Measurements from ENCODE around the gene NKAIN2. TPM values are rescaled to one million over a fixed set of nuclear protein-coding genes. Genes with fewer than 3 reads are reported as not detected.

Gene NKAIN2
- total RNA-seq, 4 donors from 2014 or later: 0.19 TPM; not detected in 3

DNA sequence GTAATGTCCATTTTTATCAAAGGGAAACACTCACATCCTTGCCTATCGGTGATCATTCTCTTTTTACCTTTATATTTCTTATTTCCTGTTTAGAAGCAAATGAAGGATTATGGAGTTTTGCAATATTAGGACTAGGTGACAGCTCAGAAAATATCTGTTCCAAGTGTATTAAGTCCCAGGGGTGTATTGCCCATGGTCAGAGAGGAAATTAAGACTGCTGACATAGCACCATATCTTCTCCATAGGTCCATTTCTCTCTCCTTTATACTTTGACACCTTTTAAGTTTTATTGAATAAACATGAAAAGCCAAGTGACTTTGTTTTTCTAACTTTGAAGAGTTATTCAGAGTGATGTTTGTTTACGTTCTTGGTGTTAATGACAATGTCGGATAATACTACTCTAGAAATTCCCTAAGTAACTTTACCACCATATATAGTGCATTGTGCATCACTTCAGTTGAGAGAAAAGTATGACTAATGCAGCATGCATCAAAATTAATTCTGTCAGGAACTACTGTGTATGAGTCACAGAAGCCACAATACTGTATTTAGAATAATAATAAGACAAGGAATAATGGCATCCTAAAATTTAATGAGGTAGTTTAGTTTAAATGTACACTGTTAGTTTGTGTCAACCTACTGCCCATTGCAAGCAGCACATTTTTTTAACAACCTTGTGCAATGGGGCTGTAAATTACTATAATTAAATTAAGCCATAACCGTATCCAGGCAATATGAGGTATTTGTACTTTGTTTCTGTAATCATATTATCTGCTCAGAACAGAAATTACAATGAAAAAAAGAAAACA lies 684.2 kb downstream of the NKAIN2 start:
- intact Hi-C loops (cut with DNase I): no loop called here
- H3K9me3 ChIP-seq: no peaks in the 10 kb centered on the region
- DNase-seq: no peak
- H3K4me3 ChIP-seq: no peak overlapping the region
- no peak overlapping the region for H3K27ac ChIP-seq
- TF ChIP-seq, protein P1, sequence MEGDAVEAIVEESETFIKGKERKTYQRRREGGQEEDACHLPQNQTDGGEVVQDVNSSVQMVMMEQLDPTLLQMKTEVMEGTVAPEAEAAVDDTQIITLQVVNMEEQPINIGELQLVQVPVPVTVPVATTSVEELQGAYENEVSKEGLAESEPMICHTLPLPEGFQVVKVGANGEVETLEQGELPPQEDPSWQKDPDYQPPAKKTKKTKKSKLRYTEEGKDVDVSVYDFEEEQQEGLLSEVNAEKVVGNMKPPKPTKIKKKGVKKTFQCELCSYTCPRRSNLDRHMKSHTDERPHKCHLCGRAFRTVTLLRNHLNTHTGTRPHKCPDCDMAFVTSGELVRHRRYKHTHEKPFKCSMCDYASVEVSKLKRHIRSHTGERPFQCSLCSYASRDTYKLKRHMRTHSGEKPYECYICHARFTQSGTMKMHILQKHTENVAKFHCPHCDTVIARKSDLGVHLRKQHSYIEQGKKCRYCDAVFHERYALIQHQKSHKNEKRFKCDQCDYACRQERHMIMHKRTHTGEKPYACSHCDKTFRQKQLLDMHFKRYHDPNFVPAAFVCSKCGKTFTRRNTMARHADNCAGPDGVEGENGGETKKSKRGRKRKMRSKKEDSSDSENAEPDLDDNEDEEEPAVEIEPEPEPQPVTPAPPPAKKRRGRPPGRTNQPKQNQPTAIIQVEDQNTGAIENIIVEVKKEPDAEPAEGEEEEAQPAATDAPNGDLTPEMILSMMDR (IDR thresholded peaks at IDR 0.05): no peak
- TF ChIP-seq POLR2A (IDR thresholded peaks at IDR 0.05): no peak
- no peaks in the 10 kb centered on the region for H3K36me3 ChIP-seq
- no peaks in the 10 kb centered on the region for H3K27me3 ChIP-seq
- no peaks in the 10 kb centered on the region for H3K4me1 ChIP-seq
- 64 to 76% methylated on average over 4 of the region's 4 CpGs for WGBS, 2 donors

GRCh38 chr6:124490122-124490521 lies 686.5 kb downstream of the NKAIN2 start:
- Histone ChIP-seq H3K27me3 (no peaks in the 10 kb centered on the region), H3K9me3 (no peaks in the 10 kb centered on the region), H3K36me3 (no peaks in the 10 kb centered on the region), H3K4me1 (no peaks in the 10 kb centered on the region), H3K27ac (no peak overlapping the region), H3K4me3 (no peak overlapping the region)
- TF ChIP-seq, protein P1 (IDR thresholded peaks at IDR 0.05): no peak
- no peak for TF ChIP-seq POLR2A (IDR thresholded peaks at IDR 0.05)
- WGBS, 2 donors: 30 to 31% methylated on average over 1 of the region's 1 CpG
- DNase-seq: no peak
- intact Hi-C loops (cut with DNase I): no loop called here

DNA sequence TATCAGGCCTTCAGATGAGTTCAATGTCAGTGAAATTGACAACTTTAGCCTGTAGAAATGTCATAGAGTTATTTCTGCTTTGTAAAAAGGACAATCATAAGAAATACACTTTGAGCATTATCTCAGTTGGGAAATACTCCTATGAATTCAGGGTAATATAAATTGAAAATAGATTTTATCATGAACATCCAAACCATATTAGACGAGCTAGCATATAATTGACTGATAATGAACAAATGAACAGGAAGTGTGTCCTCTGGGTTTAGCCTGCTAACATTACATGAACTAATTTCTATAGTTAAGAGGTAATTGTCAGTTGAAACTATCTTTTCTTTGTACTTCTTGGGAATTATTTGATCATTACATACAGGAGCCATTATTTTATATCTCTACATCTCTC lies 689.6 kb downstream of the NKAIN2 start:
- 66 to 73% methylated on average over 1 of the region's 1 CpG for WGBS, 2 donors
- no peak for TF ChIP-seq POLR2A (IDR thresholded peaks at IDR 0.05)
- TF ChIP-seq, protein P1 (IDR thresholded peaks at IDR 0.05): no peak

GRCh38 chr6:124494956-124495664 lies 691.4 kb downstream of the NKAIN2 start:
- intact Hi-C loops (cut with DNase I): no loop called here
- TF ChIP-seq POLR2A (IDR thresholded peaks at IDR 0.05): no peak
- TF ChIP-seq, protein P1 (IDR thresholded peaks at IDR 0.05): no peak
- H3K27ac ChIP-seq: no peak overlapping the region
- no peaks in the 10 kb centered on the region for H3K4me1 ChIP-seq
- no peak for DNase-seq
- 57 to 65% methylated on average over 2 of the region's 2 CpGs for WGBS, 2 donors
- no peak overlapping the region for H3K4me3 ChIP-seq
- no peaks in the 10 kb centered on the region for H3K36me3 ChIP-seq
- H3K9me3 ChIP-seq: no peaks in the 10 kb centered on the region
- H3K27me3 ChIP-seq: no peaks in the 10 kb centered on the region

More for the DNA sequence above, 689.6 kb downstream of the NKAIN2 start:
- no peak for DNase-seq
- Histone ChIP-seq H3K4me1 (no peaks in the 10 kb centered on the region), H3K4me3 (no peak overlapping the region), H3K27me3 (no peaks in the 10 kb centered on the region), H3K27ac (no peak overlapping the region), H3K36me3 (no peaks in the 10 kb centered on the region), H3K9me3 (no peaks in the 10 kb centered on the region)
- intact Hi-C loops (cut with DNase I): no loop called here

- intact Hi-C loops (cut with DNase I): no loop called here
- Histone ChIP-seq H3K27me3 (no peaks in the 10 kb centered on the region), H3K27ac (no peak overlapping the region), H3K36me3 (no peaks in the 10 kb centered on the region), H3K9me3 (no peaks in the 10 kb centered on the region), H3K4me3 (no peak overlapping the region), H3K4me1 (no peaks in the 10 kb centered on the region)
- DNase-seq: no peak
- WGBS, 2 donors: 48 to 67% methylated on average over 2 of the region's 2 CpGs
- TF ChIP-seq, protein P1 (IDR thresholded peaks at IDR 0.05): no peak
- TF ChIP-seq POLR2A (IDR thresholded peaks at IDR 0.05): no peak
Observed at GRCh38 chr6:124495665-124496190, 692.1 kb downstream of the NKAIN2 start.
